Measurements from ENCODE around the gene AUTS2.
"Not testable (repeated sequence)": the region's sequence is repeated elsewhere in the genome, so short reads cannot be mapped to it uniquely, and the experiment has no call there.

The AUTS2 gene

GRCh38 chr7:69768986-69769595 is 170.8 kb downstream of the AUTS2 start:
- no peak for FAIRE-seq

GRCh38 chr7:69769826-69770225 is 171.6 kb downstream of the AUTS2 start:
- no peak for FAIRE-seq

GRCh38 chr7:69770613-69771012 is 172.3 kb downstream of the AUTS2 start:
- FAIRE-seq = no peak

- no peak for FAIRE-seq
Observed at GRCh38 chr7:69772718-69773436, 174.6 kb downstream of the AUTS2 start.

GRCh38 chr7:69773535-69774225 is 175.4 kb downstream of the AUTS2 start:
- no peak for FAIRE-seq

GRCh38 chr7:69775231-69775771 is 177.0 kb downstream of the AUTS2 start:
- FAIRE-seq = no peak

GRCh38 chr7:69776611-69777010 is 178.3 kb downstream of the AUTS2 start:
- no peak for FAIRE-seq

GRCh38 chr7:69778138-69778537 is 179.9 kb downstream of the AUTS2 start:
- no peak for FAIRE-seq

- no peak for FAIRE-seq
Observed at GRCh38 chr7:69780379-69780778, 182.1 kb downstream of the AUTS2 start.

- no peak for FAIRE-seq
Observed at GRCh38 chr7:69781412-69781846, 183.2 kb downstream of the AUTS2 start.

- no peak for FAIRE-seq
Observed at GRCh38 chr7:69782917-69783684, 184.8 kb downstream of the AUTS2 start.

GRCh38 chr7:69786130-69786529 is 187.9 kb downstream of the AUTS2 start:
- not testable (repeated sequence) for FAIRE-seq

GRCh38 chr7:69786730-69787395 is 188.6 kb downstream of the AUTS2 start:
- no peak for FAIRE-seq

GRCh38 chr7:69787736-69788431 is 189.6 kb downstream of the AUTS2 start:
- FAIRE-seq = no peak

GRCh38 chr7:69789563-69789962 is 191.3 kb downstream of the AUTS2 start:
- no peak for FAIRE-seq

- FAIRE-seq = no peak
Observed at GRCh38 chr7:69790977-69791724, 192.9 kb downstream of the AUTS2 start.

GRCh38 chr7:69791739-69792138 is 193.5 kb downstream of the AUTS2 start:
- FAIRE-seq = no peak

- FAIRE-seq = no peak
Observed at GRCh38 chr7:69795932-69796331, 197.7 kb downstream of the AUTS2 start.

- no peak for FAIRE-seq
Observed at GRCh38 chr7:69796416-69796815, 198.1 kb downstream of the AUTS2 start.

- FAIRE-seq = no peak
Observed at GRCh38 chr7:69799048-69799697, 200.9 kb downstream of the AUTS2 start.

All from A204.1 (cell line).